Right cardiac atrium (tissue), 5 donors: ENCODE data around the gene EPS15. TPM values are rescaled to one million over a fixed set of nuclear protein-coding genes. Genes with fewer than 3 reads are reported as not detected.

Experiments used
- ATAC-seq, 2 donors: fragments of 200-7000 bp; cut with Tn5 transposase; one replicate each; pipeline versions ENCODE4 v1.8.0 to v1.9.1; 2020; ENCODE audit warnings: moderate library complexity in 2 of 2, mild to moderate bottlenecking in 1 of 2
- DNase-seq, 3 donors: peaks; one replicate each; pipeline ENCODE4 v3.0.0-alpha.2; 2020
- H3K27ac ChIP-seq: one replicate; pipeline ENCODE4 v1.5.1; 2013; ENCODE audit warnings: mild to moderate bottlenecking, low read length, control low read depth, moderate library complexity
- H3K27me3 ChIP-seq: one replicate; pipeline ENCODE4 v1.6.1; 2013; ENCODE audit not compliant: control insufficient read depth, insufficient read depth
- H3K4me1 ChIP-seq: one replicate; pipeline ENCODE4 v1.6.1; 2013; ENCODE audit warnings: low read length; ENCODE audit not compliant: control insufficient read depth, insufficient read depth
- H3K4me3 ChIP-seq: one replicate; pipeline ENCODE4 v1.5.1; 2013; ENCODE audit warnings: low read length, control low read depth
- H3K9me3 ChIP-seq: one replicate; pipeline ENCODE4 v1.6.1; 2013; ENCODE audit warnings: low read length; ENCODE audit not compliant: control insufficient read depth
- WGBS: extraction: QIAGEN DNeasy Blood & Tissue Kit; methylation state at CpG from one replicate; pipeline ENCODE4 v1.1.7; 2013; 5-methylcytosine and 5-hydroxymethylcytosine counted together
- intact Hi-C, 4 donors: fragments of 100-400 bp; cut with DNase I; formaldehyde crosslinking; loops; one replicate each; pipeline versions ENCODE4 v1.11.0 to v1.14.0; 2022 to 2023
- polyA plus RNA-seq: library from polyadenylated mRNA; stranded (reverse); fragments of 200-250 nt; gene quantifications from one replicate; pipeline ENCODE4 v1.2.3, GENCODE V29; 2013
- total RNA-seq, 4 donors: library from RNA; stranded (reverse); fragmentation: NEBNext Ultra II Directional; extraction: Animal tissue kit (Norgen Biotek cat#: 25700); gene quantifications; one replicate each; pipeline ENCODE4 v1.2.1, GENCODE V29; 2021
- donor health status: healthy with polysubstance abuse.
- donor health status: DM: no; HTN: yes; CAD: no.
- donor health status: DM: no; HTN: no; CAD: no.
- donor health status: DM: no; HTN: yes; CAD: no; lungs with severe emphysema.
- donor health status: DM: yes; HTN: yes; CAD: no.

EPS15 gene
- total and polyA plus RNA-seq, 5 donors, result 26.0 to 87.5 (median 74.4) TPM

DNA sequence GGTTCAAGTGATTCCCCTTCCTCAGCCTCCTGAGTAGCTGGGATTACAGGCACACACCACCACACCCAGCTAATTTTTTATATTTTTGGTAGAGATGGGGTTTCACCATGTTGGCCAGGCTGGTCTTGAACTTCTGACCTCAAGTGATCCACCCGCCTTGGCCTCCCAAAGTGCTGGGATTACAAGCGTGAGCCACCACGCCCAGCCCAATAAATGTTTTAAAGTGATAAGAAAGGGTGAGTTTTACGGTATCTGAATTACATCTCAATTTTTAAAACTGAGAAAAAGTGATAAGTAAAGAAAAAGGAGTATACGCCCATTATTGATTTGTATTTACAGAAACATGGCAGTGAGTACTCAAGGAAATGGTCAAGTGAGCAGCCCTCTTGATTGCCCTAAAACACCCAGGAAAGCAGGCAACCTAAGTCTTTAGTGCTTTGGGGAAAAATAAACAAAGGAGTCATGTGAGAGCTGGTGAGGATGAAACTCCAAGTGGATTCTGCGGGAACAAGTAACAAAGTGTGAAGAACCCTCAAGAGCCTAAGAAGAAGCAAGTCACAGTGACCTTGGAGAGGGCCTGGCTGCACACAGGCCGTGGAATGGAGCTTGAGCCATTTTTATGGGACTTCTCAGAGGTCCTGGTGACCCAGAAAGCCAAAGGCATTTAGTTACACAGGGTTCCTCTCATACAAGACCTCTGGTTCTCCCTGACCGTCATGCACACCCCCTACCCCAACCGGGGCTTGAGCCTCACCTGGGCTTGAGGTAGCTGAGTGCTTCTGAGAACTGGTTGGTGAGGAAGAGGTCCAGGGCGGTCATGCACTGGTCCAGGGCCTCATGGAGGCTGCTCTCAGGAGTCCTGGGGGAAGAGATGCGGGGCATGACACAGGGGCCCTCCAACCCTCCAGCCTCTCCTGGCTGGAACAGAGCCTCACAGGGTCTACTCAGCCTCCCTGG lies 197.8 kb downstream of the EPS15 start:
- ATAC-seq (peak in 1 of 2 donors; percentile 23), DNase-seq (peak in 1 of 3 donors; percentile 33)
- H3K27ac ChIP-seq, result no peak overlapping the region
- H3K4me1 ChIP-seq, result peaks cover 2% of the 10 kb centered on the region
- H3K27me3 ChIP-seq, result no peaks in the 10 kb centered on the region
- 94% methylated on average over 11 of the region's 11 CpGs for WGBS
- intact Hi-C loops, result no loop called here
- H3K4me3 ChIP-seq, result no peak overlapping the region
- H3K9me3 ChIP-seq, result no peaks in the 10 kb centered on the region

DNA sequence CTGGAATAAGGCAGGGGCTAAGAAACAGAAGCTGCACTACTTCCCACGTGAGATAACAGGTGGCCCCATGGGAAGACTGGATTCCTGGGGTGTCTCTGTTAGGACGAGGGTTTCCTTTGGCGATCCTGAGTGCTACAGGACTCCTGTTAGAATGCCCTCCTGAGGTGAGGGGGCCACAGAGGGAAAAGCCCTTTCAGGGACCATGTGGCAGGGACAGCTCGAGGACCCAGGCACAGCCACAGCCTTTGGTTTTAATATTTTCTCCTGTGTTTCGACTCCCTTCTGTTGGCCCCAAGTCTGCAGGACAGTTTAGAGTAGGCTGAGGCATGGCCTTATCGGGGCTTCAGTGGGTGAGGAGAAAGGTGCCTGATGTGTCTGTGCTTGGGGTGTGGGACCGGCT lies 201.3 kb downstream of the EPS15 start:
- Histone ChIP-seq H3K4me1 (no peaks in the 10 kb centered on the region), H3K27ac (no peak overlapping the region), H3K27me3 (no peaks in the 10 kb centered on the region), H3K4me3 (no peak overlapping the region), H3K9me3 (no peaks in the 10 kb centered on the region)
- WGBS, result 88% methylated on average over 7 of the region's 7 CpGs
- intact Hi-C loops, result no loop called here
- DNase-seq (no peak), ATAC-seq (no peak)

DNA sequence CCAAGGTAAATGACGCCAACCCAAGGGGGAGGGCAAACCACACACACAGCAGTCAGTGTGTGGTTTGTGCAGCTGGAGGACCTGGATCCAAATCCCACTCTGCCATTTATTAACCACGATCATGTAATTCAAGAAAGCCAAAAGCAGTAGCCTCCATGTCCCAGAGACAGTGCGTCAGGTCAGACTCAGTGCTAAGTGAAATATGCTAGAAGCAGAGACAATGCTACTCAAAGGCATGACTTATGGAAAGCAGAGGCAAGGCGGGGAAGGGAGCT lies 202.3 kb downstream of the EPS15 start:
- H3K4me1 ChIP-seq, result no peaks in the 10 kb centered on the region
- H3K4me3 ChIP-seq, result no peak overlapping the region
- H3K9me3 ChIP-seq, result no peaks in the 10 kb centered on the region
- no peak for ATAC-seq
- DNase-seq, result no peak
- no peak overlapping the region for H3K27ac ChIP-seq
- intact Hi-C loops, result no loop called here
- H3K27me3 ChIP-seq, result no peaks in the 10 kb centered on the region
- 88% methylated on average over 4 of the region's 4 CpGs for WGBS

DNA sequence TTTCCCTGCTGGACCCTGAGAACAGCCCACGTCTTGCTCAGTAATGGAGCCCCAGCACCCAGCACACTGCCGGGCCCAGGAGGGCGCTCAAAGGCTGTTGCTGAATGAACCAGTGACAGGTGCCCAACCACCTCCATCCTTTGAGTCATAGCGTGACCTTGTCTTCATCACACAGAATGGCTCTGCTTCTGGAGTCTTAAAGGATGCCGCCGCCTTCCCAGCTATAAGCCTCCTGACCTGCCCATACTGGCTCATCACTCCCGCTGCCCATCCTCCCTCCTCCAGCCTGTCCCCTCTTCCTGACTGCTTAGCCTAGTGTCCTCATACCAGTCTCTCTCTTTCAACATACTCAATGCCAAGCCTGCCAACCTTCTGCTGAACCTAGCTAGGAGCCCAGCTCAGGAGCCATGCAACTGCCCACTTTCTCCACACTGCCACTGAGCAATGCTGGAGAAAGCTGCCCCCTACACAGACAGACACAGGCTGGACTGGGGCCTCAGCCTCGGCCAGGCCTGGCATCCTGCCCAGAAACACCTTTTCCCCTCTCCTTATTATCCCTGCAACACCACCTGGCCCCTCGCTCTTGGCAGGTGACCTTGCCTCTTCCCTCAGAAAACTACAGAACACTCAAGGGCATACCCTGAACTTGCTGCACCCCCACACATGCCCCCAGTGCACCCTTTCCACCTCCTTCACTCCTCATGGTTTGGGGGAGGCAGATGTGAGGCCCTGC lies 202.8 kb downstream of the EPS15 start:
- no peak overlapping the region for H3K27ac ChIP-seq
- DNase-seq, result no peak
- H3K4me1 ChIP-seq, result no peaks in the 10 kb centered on the region
- intact Hi-C loops, result no loop called here
- WGBS, result 89% methylated on average over 9 of the region's 9 CpGs
- H3K4me3 ChIP-seq, result no peak overlapping the region
- no peaks in the 10 kb centered on the region for H3K27me3 ChIP-seq
- ATAC-seq, result no peak
- H3K9me3 ChIP-seq, result no peaks in the 10 kb centered on the region

DNA sequence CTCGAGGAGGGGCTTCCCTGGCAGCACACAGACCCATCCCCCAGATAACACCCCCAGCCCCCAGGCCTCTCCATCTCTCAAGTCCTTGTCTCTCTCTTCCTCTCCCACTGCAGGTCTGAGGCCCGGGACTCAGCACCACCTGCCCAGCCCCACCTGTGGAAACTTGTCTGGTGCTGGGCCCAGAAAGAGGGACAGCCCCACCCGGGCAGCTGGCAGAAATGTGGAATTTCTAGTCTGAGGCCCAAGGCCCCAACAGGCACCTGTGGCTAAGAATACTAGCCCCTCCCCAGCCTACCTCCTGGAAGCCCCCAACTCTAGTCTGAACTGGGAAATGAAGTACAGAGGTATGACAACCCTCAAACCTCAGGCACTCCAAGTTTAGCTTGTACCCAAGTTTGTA lies 204.1 kb downstream of the EPS15 start:
- WGBS, result 71% methylated on average over 3 of the region's 3 CpGs
- Histone ChIP-seq H3K9me3 (no peaks in the 10 kb centered on the region), H3K4me3 (no peak overlapping the region), H3K4me1 (no peaks in the 10 kb centered on the region), H3K27me3 (no peaks in the 10 kb centered on the region), H3K27ac (no peak overlapping the region)
- no peak for DNase-seq
- no peak for ATAC-seq
- intact Hi-C loops, result no loop called here

DNA sequence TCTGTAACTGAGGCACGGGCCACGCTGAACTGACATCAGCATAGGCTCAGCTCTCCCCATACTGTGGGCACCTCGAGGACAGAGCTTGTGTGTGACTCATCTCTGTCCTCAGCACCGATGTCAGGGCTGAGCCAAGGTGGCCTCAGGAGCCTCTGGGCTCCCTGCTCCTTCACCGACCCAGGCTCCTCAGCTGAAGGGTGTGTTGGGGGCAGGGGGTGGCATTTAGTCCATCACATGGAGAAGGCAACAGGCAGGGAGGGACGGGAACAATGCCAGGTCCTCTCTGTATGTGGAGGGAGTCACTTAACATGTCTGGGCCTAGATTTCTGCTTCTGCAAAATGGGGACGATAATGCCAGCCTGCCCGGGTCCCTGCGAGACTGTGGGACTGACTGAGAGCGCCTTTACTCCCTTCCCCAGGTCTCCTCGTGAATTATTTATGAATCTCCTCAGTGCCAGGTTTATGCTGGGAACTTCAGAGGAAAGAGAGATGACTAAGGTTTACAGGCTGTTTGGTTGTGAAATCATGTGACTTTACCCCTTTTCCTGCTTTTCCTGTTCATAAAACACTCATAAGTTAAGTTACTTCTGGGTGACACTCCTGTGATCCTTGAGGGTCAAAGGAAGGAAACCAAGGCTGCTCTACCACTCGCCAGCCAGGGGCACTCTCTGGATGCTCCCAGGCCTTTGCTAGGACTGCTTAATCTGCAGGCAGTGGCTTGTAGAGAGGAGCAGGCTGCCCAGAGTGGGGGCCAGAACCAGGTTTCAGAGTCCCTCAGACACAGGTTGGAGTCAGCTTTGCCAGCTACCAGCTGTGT lies 204.9 kb downstream of the EPS15 start:
- intact Hi-C loops, result no loop called here
- Histone ChIP-seq H3K27ac (no peak overlapping the region), H3K9me3 (no peaks in the 10 kb centered on the region), H3K4me1 (no peaks in the 10 kb centered on the region), H3K4me3 (no peak overlapping the region), H3K27me3 (no peaks in the 10 kb centered on the region)
- ATAC-seq (peak; percentile 9 to 23), DNase-seq (no peak)
- 69% methylated on average over 12 of the region's 12 CpGs for WGBS

DNA sequence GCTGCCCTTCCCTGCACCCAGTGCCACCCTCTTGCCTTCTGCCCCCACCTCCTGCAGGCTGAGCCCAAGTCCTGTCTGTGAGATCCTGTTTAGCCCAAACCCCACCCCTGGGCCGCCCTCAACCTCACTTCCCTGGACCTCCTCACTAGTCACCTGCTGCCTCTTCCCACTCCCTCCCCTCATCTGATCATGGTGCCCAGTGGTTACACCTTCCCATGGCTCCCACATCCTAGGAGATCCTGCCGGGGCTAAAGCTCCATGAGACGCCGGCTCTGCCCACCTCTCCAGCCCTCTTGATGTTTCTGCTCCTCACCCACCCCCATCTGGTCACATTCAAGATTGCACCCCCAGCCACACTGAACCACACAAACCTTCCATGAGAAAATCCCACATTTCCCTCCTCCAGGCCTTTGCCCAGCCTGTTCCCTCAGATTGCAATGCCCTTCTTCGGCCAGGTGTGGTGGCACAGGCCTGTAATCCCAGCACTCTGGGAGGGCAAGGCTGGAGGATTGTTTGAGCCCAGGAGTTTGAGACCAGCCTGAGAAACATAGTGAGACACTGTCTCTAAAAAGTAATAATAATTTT lies 205.7 kb downstream of the EPS15 start:
- WGBS, result 89% methylated on average over 5 of the region's 5 CpGs
- Histone ChIP-seq H3K4me3 (no peak overlapping the region), H3K4me1 (no peaks in the 10 kb centered on the region), H3K27me3 (no peaks in the 10 kb centered on the region), H3K9me3 (no peaks in the 10 kb centered on the region), H3K27ac (no peak overlapping the region)
- intact Hi-C loops, result no loop called here
- DNase-seq, result no peak
- no peak for ATAC-seq

DNA sequence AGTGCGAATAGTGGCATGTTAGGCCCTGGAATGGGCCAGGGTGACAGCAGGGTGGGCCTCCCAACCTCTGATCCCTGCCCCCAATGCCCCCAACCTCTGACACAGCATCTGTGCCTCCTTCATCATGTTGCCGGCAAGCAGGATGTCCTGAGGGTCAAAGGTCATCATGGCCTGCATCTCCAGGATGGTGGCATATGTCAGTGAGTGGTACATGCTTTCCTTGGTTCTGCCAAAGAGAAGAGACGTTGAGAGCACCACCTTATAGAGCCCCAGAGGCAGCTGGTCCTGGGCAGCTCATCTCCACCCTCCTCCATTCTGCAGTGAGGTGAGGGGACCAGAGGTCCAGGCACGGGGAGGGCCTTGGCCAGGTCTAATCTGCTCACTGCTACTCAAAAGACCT lies 206.3 kb downstream of the EPS15 start:
- Histone ChIP-seq H3K27ac (no peak overlapping the region), H3K4me3 (no peak overlapping the region), H3K4me1 (no peaks in the 10 kb centered on the region), H3K9me3 (no peaks in the 10 kb centered on the region), H3K27me3 (no peaks in the 10 kb centered on the region)
- DNase-seq, result no peak
- 77% methylated on average over 4 of the region's 4 CpGs for WGBS
- intact Hi-C loops, result no loop called here
- ATAC-seq, result no peak

DNA sequence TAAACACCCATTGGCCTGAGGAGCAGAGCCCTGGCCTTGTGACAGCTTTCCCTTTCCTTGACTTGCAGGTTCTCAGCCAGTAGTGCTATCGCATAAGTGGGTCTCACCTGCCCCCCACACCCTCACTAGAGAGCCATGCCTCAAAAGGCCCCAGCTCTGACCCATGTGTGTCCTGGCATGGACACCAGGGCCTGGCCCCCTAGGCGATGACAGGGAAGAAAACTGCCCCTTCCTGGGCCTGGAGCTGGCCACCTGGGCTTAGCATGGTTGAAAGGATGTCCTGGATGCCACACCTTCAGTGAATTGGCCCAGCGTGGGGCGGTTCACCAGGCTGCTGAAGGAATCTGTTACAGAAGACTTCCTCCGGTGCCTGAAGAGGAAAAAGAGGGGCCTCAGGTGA lies 207.2 kb downstream of the EPS15 start:
- no peak overlapping the region for H3K27ac ChIP-seq
- WGBS, result 91% methylated on average over 5 of the region's 5 CpGs
- DNase-seq (no peak), ATAC-seq (no peak)
- intact Hi-C loops, result no loop called here
- no peaks in the 10 kb centered on the region for H3K9me3 ChIP-seq
- H3K4me3 ChIP-seq, result no peak overlapping the region
- no peaks in the 10 kb centered on the region for H3K27me3 ChIP-seq
- H3K4me1 ChIP-seq, result no peaks in the 10 kb centered on the region

DNA sequence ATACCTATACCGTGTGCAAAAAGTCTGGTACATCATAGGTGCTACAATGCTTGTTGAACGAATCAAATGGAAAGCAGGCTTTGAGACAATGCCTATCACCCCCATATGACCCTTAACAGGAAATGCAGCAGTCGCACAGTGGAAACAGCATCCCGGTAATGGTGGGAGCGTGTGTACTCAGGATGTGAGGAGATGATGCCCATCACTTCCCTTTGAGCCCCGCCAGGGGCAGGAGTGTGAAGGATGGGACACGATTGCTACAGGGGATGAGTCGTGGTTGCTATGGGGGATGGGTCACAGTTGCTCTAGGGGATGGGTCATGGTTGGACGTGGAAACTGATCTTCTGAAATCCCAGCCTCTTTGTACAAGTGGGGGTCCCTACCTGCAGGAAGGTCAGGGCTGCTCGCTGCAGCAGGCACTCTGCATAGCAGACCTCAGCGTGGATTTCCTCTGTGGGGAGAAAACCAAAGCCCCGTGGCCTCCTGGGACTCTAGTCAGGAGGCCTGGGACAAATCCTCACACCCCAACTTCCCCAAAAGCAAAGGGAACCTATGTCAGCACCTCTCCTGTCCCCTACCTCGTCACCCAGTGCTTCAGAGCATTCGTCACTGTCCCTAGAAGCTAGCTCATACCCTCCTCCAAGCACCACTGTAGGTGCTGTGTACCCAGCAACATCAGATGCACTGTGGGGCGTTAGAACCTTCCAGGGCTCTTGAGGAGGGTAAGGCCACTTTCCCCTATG lies 208.0 kb downstream of the EPS15 start:
- no peak for ATAC-seq
- no peak overlapping the region for H3K27ac ChIP-seq
- 66% methylated on average over 15 of the region's 15 CpGs for WGBS
- no peak for DNase-seq
- H3K4me3 ChIP-seq, result no peak overlapping the region
- H3K9me3 ChIP-seq, result no peaks in the 10 kb centered on the region
- no peaks in the 10 kb centered on the region for H3K4me1 ChIP-seq
- intact Hi-C loops, result no loop called here
- no peaks in the 10 kb centered on the region for H3K27me3 ChIP-seq
